K562 (cell line): ENCODE results near the gene HFE. TPM values are rescaled to one million over a fixed set of nuclear protein-coding genes. Genes with fewer than 3 reads are reported as not detected.
A peak's percentile ranks its signal among the peaks of the same experiment; 100 is the strongest.

ENCODE experiments used
- E2F1 ChIP-seq: sonication (generic); formaldehyde crosslinking; IDR thresholded peaks from 2 replicates; pipeline ENCODE4 v1.8.1; 2023; ENCODE audit warnings: mild to moderate bottlenecking, missing genetic modification reagents, moderate library complexity
- ELF2 ChIP-seq: fragments of 250-450 bp; sonication (Bioruptor Pico); IDR thresholded peaks from 2 replicates; pipeline ENCODE4 v1.5.0; 2021; ENCODE audit warnings: mild to moderate bottlenecking
- ERF ChIP-seq: fragments of 450-650 bp; formaldehyde crosslinking; IDR thresholded peaks from 2 replicates; pipeline ENCODE4 v1.4.0; 2020; ENCODE audit warnings: mild to moderate bottlenecking, mixed read lengths
- FOXK2 ChIP-seq, 2 experiments: fragments of 450-650 bp; IDR thresholded peaks in 1 of 2; conservative IDR thresholded peaks in 1 of 2; 2 replicates each; pipeline ENCODE4 v1.6.1; 2016; ENCODE audit warnings: low read depth in 2 of 2, mild to moderate bottlenecking in 1 of 2
- GABPB1 ChIP-seq: sonication (generic); formaldehyde crosslinking; IDR thresholded peaks from 2 replicates; pipeline ENCODE4 v1.8.0; 2022; ENCODE audit warnings: mild to moderate bottlenecking, missing genetic modification reagents
- HMGN3 ChIP-seq: IDR thresholded peaks from 2 replicates; pipeline ENCODE4 v1.6.1; 2011; ENCODE audit warnings: borderline replicate concordance, low read depth, mild to moderate bottlenecking, mixed read lengths, low read length; ENCODE audit not compliant: insufficient read length; ENCODE audit errors: extremely low read depth
- KDM2B ChIP-seq: fragments of 250-450 bp; sonication (Bioruptor Pico); IDR thresholded peaks from 2 replicates; pipeline ENCODE4 v1.8.0; 2021; ENCODE audit warnings: mild to moderate bottlenecking, moderate library complexity
- KDM5B ChIP-seq: fragments of 200-600 bp; sonication (generic); IDR thresholded peaks from 2 replicates; pipeline ENCODE4 v1.6.1; 2012; ENCODE audit warnings: low read depth, mild to moderate bottlenecking, moderate library complexity, low read length, control low read depth, inconsistent platforms; ENCODE audit not compliant: insufficient replicate concordance
- NCOR1 ChIP-seq: fragments of 450-650 bp; IDR thresholded peaks from 2 replicates; pipeline ENCODE4 v1.6.1; 2016; ENCODE audit warnings: mild to moderate bottlenecking, moderate library complexity
- NELFE ChIP-seq: IDR thresholded peaks from 2 replicates; pipeline ENCODE4 v1.6.1; 2011; ENCODE audit warnings: mild to moderate bottlenecking; ENCODE audit not compliant: insufficient read depth, insufficient read length
- RAD51 ChIP-seq: fragments of 450-650 bp; IDR thresholded peaks from 2 replicates; pipeline ENCODE4 v1.7.1; 2016; ENCODE audit warnings: low read depth, mild to moderate bottlenecking, borderline replicate concordance
- RCOR1 ChIP-seq, 2 experiments: IDR thresholded peaks; 2 replicates each; pipeline ENCODE4 v1.6.1; 2012; ENCODE audit warnings: low read depth in 2 of 2, low read length in 2 of 2, borderline replicate concordance in 1 of 2, improper control_type of control experiment in 1 of 2
- RERE ChIP-seq: sonication (generic); formaldehyde crosslinking; IDR thresholded peaks from 2 replicates; pipeline ENCODE4 v1.8.0; 2023; ENCODE audit warnings: missing genetic modification reagents, mild to moderate bottlenecking, borderline replicate concordance
- SREBF1 ChIP-seq: fragments of 150-350 bp; IDR thresholded peaks from 2 replicates; pipeline ENCODE4 v1.6.1; 2014; ENCODE audit warnings: antibody characterized with exemption, low read depth, low read length, borderline replicate concordance
- polyA plus RNA-seq, 8 experiments: library from polyadenylated mRNA; depleted of rRNA in 4 of 8; stranded (reverse) in 5 of 8; unstranded in 3 of 8; fragments of >200 nt; fragmentation: Nextera tagmentation in 2 of 8; fragmentation: Illumina TruSeq in 1 of 8; extraction: Ambion mirVana in 2 of 8; extraction: Trizol in 1 of 8; gene quantifications; 2 replicates each; pipeline versions ENCODE4 v1.2.1 to v1.2.3, GENCODE V29; 2011 to 2014; ENCODE audit warnings: inconsistent platforms in 1 of 8, missing spikeins in 1 of 8
- total RNA-seq, 7 experiments: library from RNA; depleted of rRNA in 6 of 7; stranded (reverse); fragments of >200 nt in 6 of 7; fragmentation: Illumina TruSeq in 2 of 7; extraction: Trizol in 2 of 7; gene quantifications; 2 replicates each; pipeline versions ENCODE4 v1.2.1 to v1.2.3, GENCODE V29; 2011 to 2021; ENCODE audit warnings: low replicate concordance in 1 of 7
- TF ChIP-seq, protein P1 (sequence below): fragments of 250-450 bp; sonication (Bioruptor Pico); IDR thresholded peaks from 2 replicates; pipeline ENCODE4 v1.5.0; 2021
- TF ChIP-seq, protein P2 (sequence below), 3 experiments: IDR thresholded peaks in 2 of 3; conservative IDR thresholded peaks in 1 of 3; 2 replicates each; pipeline ENCODE4 v1.5.1; 2011 to 2012; ENCODE audit warnings: low read length in 3 of 3, mild to moderate bottlenecking in 3 of 3, control low read depth in 2 of 3, improper control_type of control experiment in 1 of 3, inconsistent platforms in 1 of 3, low read depth in 1 of 3, mixed read lengths in 1 of 3, moderate library complexity in 1 of 3; ENCODE audit not compliant: insufficient read depth in 2 of 3

Gene HFE
- total and polyA plus RNA-seq, 9 of the 15 experiments (the other 6 are each of a cell fraction or from before 2014, with no cell fraction given) = 0.14 to 1.2 (median 0.76) TPM

DNA sequence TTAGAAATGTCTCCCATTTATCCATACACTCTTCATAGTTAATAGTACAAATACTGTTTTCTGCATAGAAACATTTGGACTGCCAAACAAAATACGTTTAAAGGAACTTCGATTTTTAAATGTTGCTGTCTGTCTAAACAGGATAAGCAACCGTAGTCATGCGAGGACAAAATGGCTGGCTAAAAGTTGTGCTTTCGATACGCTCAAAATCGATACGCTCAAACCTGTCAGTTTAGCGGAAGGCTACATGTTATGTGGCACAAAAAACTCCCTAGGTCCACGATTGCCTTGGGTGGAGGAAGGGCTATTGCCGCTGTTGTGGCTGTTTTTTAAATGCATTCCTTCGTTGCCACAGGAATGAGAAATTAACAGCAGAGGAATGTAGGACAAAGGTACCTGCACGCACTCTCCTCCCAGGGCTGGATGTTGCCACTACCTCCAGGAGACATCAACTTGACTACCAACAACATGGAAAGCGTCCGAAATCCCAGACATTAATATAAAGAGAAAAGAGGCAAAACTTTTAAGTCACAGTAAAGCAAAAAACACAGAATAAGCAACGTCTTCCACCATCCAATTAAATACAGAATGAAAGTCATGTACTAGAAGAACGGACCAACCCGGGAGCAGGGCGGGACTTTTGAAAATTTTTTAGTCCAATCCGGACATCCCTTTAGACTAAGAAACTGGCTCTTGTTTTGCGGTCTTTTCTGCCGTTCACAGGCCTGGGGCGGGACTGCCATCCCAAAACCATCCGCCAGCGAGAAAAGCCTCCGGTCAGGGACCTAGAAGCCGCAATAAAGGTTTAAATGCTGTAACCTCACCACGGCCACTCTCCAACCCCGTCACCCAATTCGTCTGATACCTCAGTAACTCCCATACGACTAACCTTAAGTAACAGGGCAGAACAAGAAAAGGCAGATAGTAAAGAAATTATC lies 32.2 kb upstream of the HFE start (continued):
- TF ChIP-seq RERE (CRISPR knock-in tag) (0 out of 2 replicates have a peak, but pooled peaks have one; percentile 53), HMGN3 (peak; percentile 15), NELFE (no peak), NCOR1 (peak; percentile 54), FOXK2 (conservative IDR thresholded peaks at IDR 0.05 in 1 of 2, IDR thresholded peaks at IDR 0.05 in 1 of 2; ENCODE audit: low read depth in 2 of 2) (peak; percentile 52 to 60; a peak in 2 of 4 replicates), RCOR1 (IDR thresholded peaks at IDR 0.05; ENCODE audit: borderline replicate concordance in 1 of 2, low read depth in 2 of 2, low read length in 2 of 2) (peak in 1 of 2 experiments; percentile 5; a peak in 2 of 4 replicates), GABPB1 (CRISPR knock-in tag) (peak; percentile 47), E2F1 (CRISPR knock-in tag) (peak; percentile 77), KDM5B (peak; percentile 69), KDM2B (CRISPR knock-in tag) (0 out of 2 replicates have a peak, but pooled peaks have one; percentile 59), RAD51 (no peak; the same call in 1 of the 2 replicates), SREBF1 (no peak), ERF (CRISPR knock-in tag) (peak; percentile 92), ELF2 (CRISPR knock-in tag) (peak; percentile 81)
- TF ChIP-seq, protein P1, sequence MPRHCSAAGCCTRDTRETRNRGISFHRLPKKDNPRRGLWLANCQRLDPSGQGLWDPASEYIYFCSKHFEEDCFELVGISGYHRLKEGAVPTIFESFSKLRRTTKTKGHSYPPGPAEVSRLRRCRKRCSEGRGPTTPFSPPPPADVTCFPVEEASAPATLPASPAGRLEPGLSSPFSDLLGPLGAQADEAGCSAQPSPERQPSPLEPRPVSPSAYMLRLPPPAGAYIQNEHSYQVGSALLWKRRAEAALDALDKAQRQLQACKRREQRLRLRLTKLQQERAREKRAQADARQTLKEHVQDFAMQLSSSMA (CRISPR knock-in tag) = no peak; the same call in 1 of the 2 replicates
- TF ChIP-seq, protein P2, sequence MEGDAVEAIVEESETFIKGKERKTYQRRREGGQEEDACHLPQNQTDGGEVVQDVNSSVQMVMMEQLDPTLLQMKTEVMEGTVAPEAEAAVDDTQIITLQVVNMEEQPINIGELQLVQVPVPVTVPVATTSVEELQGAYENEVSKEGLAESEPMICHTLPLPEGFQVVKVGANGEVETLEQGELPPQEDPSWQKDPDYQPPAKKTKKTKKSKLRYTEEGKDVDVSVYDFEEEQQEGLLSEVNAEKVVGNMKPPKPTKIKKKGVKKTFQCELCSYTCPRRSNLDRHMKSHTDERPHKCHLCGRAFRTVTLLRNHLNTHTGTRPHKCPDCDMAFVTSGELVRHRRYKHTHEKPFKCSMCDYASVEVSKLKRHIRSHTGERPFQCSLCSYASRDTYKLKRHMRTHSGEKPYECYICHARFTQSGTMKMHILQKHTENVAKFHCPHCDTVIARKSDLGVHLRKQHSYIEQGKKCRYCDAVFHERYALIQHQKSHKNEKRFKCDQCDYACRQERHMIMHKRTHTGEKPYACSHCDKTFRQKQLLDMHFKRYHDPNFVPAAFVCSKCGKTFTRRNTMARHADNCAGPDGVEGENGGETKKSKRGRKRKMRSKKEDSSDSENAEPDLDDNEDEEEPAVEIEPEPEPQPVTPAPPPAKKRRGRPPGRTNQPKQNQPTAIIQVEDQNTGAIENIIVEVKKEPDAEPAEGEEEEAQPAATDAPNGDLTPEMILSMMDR (IDR thresholded peaks at IDR 0.05 in 2 of 3, conservative IDR thresholded peaks at IDR 0.05 in 1 of 3; ENCODE audit: insufficient read depth in 2 of 3, low read depth in 1 of 3, low read length in 3 of 3) = peak; percentile 24 to 42 (median 29); a peak in 3 of 6 replicates
